Type B pancreatic cell (in vitro differentiated cells): ENCODE data around the gene MYLK3. TPM values are rescaled to one million over a fixed set of nuclear protein-coding genes. Genes with fewer than 3 reads are reported as not detected.

Source experiments
- DNase-seq: peaks from one replicate; pipeline ENCODE4 v3.0.0; 2021; ENCODE audit warnings: mixed read lengths; ENCODE audit not compliant: unreplicated experiment; ENCODE audit errors: extremely low spot score
- H3K27ac Mint-ChIP-seq: 2 replicates; pipeline ENCODE4 v1.8.0; 2021; ENCODE audit warnings: mild to moderate bottlenecking, mixed read lengths
- H3K27me3 Mint-ChIP-seq: 2 replicates; pipeline ENCODE4 v1.8.0; 2021; ENCODE audit warnings: mixed read lengths
- H3K36me3 Mint-ChIP-seq: 2 replicates; pipeline ENCODE4 v1.8.0; 2021; ENCODE audit warnings: mixed read lengths
- H3K4me1 Mint-ChIP-seq: one replicate; pipeline ENCODE4 v1.8.0; 2021; ENCODE audit warnings: mixed read lengths; ENCODE audit not compliant: unreplicated experiment
- H3K4me3 Mint-ChIP-seq: 2 replicates; pipeline ENCODE4 v1.8.0; 2021; ENCODE audit warnings: mild to moderate bottlenecking, mixed read lengths
- H3K9me3 Mint-ChIP-seq: 2 replicates; pipeline ENCODE4 v1.8.0; 2021; ENCODE audit warnings: mixed read lengths
- total RNA-seq: library from RNA; stranded (reverse); gene quantifications from 2 replicates; pipeline ENCODE4 v1.2.1, GENCODE V29; 2021; ENCODE audit warnings: low replicate concordance
- TF ChIP-seq, protein P1 (sequence below): fragments of 200-600 bp; sonication (generic); conservative IDR thresholded peaks from 2 replicates; pipeline ENCODE4 v1.5.0; 2021; ENCODE audit warnings: antibody characterized with exemption, mild to moderate bottlenecking

Gene MYLK3
- total RNA-seq, 1 donor from 2014 or later: 0.82 TPM

GRCh38 chr16:46756772-46757171, 8.6 kb upstream of the MYLK3 start:
- peaks cover 9% of the 10 kb centered on the region for H3K27me3 Mint-ChIP-seq
- DNase-seq: no peak
- H3K4me3 Mint-ChIP-seq: no peak overlapping the region
- TF ChIP-seq, protein P1, sequence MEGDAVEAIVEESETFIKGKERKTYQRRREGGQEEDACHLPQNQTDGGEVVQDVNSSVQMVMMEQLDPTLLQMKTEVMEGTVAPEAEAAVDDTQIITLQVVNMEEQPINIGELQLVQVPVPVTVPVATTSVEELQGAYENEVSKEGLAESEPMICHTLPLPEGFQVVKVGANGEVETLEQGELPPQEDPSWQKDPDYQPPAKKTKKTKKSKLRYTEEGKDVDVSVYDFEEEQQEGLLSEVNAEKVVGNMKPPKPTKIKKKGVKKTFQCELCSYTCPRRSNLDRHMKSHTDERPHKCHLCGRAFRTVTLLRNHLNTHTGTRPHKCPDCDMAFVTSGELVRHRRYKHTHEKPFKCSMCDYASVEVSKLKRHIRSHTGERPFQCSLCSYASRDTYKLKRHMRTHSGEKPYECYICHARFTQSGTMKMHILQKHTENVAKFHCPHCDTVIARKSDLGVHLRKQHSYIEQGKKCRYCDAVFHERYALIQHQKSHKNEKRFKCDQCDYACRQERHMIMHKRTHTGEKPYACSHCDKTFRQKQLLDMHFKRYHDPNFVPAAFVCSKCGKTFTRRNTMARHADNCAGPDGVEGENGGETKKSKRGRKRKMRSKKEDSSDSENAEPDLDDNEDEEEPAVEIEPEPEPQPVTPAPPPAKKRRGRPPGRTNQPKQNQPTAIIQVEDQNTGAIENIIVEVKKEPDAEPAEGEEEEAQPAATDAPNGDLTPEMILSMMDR: no peak
- no peaks in the 10 kb centered on the region for H3K4me1 Mint-ChIP-seq
- peak overlapping the region; percentile 39 for H3K27ac Mint-ChIP-seq
- no peaks in the 10 kb centered on the region for H3K9me3 Mint-ChIP-seq
- H3K36me3 Mint-ChIP-seq: no peaks in the 10 kb centered on the region

DNA sequence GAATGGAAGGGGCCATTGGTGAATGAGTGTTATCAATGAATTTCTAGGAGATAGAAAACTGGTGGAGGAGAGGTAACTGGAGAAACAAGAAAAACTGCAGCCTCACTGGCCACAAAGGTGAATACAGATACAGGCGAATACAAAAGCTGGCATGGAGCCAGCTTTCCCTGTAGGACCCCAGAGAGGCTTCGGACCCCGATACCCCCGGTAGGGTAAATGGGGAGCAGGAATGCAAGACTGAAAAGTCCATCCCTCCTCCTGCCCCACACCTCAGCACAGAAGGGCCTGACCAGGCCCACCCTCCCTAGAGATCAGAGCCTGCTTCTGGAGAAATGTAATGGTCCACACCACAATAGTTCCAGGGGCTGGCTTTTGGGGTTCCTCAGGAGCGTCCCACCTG, 4.9 kb upstream of the MYLK3 start:
- H3K9me3 Mint-ChIP-seq: no peaks in the 10 kb centered on the region
- H3K27ac Mint-ChIP-seq: no peak overlapping the region
- DNase-seq: no peak
- H3K4me1 Mint-ChIP-seq: peaks cover 11% of the 10 kb centered on the region
- no peak overlapping the region for H3K4me3 Mint-ChIP-seq
- no peaks in the 10 kb centered on the region for H3K36me3 Mint-ChIP-seq
- TF ChIP-seq, protein P1: no peak
- no peaks in the 10 kb centered on the region for H3K27me3 Mint-ChIP-seq

DNA sequence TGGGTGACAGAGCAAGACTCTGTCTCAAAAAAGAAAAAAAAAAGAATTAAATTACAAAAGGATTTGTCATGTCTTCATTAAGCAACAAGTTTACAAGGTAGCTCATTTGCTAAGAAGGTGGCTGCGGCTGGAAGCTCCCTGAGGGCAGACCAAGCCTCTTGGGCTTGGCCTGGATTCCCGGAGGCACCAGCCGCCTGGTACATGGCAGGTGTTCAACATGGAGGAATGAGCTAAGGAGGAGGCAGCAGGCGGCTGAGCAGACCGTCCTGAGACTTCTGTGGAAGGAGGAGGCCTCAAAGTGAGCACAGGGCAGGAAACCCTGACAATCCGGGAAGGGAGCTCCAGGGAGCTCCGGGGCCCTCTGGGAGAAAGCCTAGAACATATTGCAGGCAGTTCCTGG, 3.2 kb upstream of the MYLK3 start:
- no peaks in the 10 kb centered on the region for H3K27me3 Mint-ChIP-seq
- TF ChIP-seq, protein P1: no peak
- no peak overlapping the region for H3K4me3 Mint-ChIP-seq
- no peak for DNase-seq
- no peaks in the 10 kb centered on the region for H3K9me3 Mint-ChIP-seq
- H3K27ac Mint-ChIP-seq: no peak overlapping the region
- peaks cover 12% of the 10 kb centered on the region for H3K4me1 Mint-ChIP-seq
- H3K36me3 Mint-ChIP-seq: no peaks in the 10 kb centered on the region

GRCh38 chr16:46748775-46749705, 896 bp upstream of the MYLK3 start:
- H3K27ac Mint-ChIP-seq: peak overlapping the region; percentile 83
- TF ChIP-seq, protein P1: no peak
- H3K9me3 Mint-ChIP-seq: no peaks in the 10 kb centered on the region
- peaks cover 19% of the 10 kb centered on the region for H3K4me1 Mint-ChIP-seq
- H3K27me3 Mint-ChIP-seq: no peaks in the 10 kb centered on the region
- no peak for DNase-seq
- peak overlapping the region; percentile 50 for H3K4me3 Mint-ChIP-seq
- H3K36me3 Mint-ChIP-seq: no peaks in the 10 kb centered on the region

DNA sequence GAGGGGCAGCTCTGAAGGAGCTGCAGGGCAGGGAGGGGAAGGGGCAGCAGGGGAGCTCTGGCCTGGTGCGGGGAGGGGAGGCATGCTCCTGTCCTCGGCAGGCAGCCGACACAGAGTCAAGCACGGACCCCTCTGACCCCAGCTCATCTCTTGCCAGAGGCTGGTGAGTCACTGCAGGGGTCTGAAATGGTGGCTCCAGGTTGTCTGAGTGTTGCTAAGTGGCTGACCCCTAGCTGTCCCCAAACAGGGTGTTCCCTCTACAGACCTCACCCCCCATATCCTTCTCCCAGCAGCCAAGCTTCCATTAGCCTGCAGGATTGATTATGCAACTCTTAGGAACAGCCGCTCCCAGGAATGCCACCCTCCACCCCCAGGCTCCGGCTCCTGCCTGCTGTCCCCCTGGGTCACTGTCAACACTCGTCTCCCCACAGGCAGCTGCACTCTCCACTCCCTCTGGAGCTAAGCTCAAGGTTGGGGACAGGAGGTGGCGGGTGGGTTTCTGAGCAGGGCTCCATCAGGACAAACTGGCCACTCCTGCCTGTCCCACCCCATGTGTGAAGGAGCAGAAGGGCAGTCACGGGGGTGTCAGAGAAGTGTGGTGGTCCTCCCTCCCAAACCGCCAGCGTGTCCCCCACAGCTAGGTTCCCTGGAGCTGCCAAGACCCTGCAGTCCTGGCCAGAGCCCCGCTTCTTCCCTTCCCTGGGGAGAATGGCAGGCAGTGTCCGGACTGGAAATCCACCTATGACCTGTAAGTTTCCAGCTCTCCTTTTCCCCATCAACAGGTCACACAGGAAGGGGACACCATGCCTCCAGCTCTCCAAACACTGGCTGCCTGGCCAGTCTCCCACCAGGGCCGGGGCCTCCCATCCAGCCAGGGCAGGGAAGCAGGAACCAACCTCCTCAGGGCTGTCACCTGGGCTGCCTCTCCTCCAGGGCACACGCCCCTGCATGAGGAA, 1.0 kb downstream of the MYLK3 start:
- peaks cover 25% of the 10 kb centered on the region for H3K4me1 Mint-ChIP-seq
- H3K9me3 Mint-ChIP-seq: no peaks in the 10 kb centered on the region
- no peak for DNase-seq
- H3K27ac Mint-ChIP-seq: no peak overlapping the region
- H3K36me3 Mint-ChIP-seq: no peaks in the 10 kb centered on the region
- H3K27me3 Mint-ChIP-seq: no peaks in the 10 kb centered on the region
- TF ChIP-seq, protein P1: no peak
- no peak overlapping the region for H3K4me3 Mint-ChIP-seq
